GM21515 (cell line): Measurements from ENCODE around the gene RGS2.
A peak's percentile ranks its signal among the peaks of the same experiment; 100 is the strongest.

Source experiments
- ATAC-seq: cut with Tn5 transposase; IDR thresholded peaks from one replicate; pipeline ENCODE4 v1.9.1; 2021; ENCODE audit not compliant: unreplicated experiment

The RGS2 gene

GRCh38 chr1:192794768-192795035 is 14.1 kb upstream of the RGS2 start:
- ATAC-seq, result no peak

GRCh38 chr1:192795916-192796618 is 12.8 kb upstream of the RGS2 start:
- ATAC-seq, result no peak

GRCh38 chr1:192797143-192797542 is 11.7 kb upstream of the RGS2 start:
- ATAC-seq, result no peak

DNA sequence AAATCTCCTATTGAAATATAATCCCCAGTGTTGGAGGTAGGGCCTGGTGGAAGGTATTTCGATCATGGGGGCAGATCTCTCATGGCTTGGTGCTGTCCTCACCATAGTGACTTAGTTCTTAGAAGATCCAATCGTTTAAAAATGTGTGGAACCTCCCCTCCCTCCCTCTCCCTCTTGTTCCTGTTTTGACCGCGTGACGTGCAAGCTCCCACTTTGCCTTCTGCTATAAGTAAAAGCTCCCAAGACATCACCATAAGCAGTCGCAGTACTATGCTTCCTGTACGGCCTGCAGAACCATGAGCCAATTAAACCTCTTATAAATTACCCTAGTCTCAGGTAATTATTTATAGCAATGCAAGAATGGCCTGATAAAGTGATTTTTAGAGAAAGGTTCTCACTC is 10.9 kb upstream of the RGS2 start:
- ATAC-seq, result no peak

- no peak for ATAC-seq
Measured at GRCh38 chr1:192801451-192801850, 7.4 kb upstream of the RGS2 start.

- ATAC-seq, result no peak
Measured at GRCh38 chr1:192802406-192802805, 6.4 kb upstream of the RGS2 start.

- ATAC-seq, result no peak
Measured at GRCh38 chr1:192803501-192803900, 5.3 kb upstream of the RGS2 start.

- ATAC-seq, result peak; percentile 34
Measured at GRCh38 chr1:192805832-192806323, 3.0 kb upstream of the RGS2 start.

DNA sequence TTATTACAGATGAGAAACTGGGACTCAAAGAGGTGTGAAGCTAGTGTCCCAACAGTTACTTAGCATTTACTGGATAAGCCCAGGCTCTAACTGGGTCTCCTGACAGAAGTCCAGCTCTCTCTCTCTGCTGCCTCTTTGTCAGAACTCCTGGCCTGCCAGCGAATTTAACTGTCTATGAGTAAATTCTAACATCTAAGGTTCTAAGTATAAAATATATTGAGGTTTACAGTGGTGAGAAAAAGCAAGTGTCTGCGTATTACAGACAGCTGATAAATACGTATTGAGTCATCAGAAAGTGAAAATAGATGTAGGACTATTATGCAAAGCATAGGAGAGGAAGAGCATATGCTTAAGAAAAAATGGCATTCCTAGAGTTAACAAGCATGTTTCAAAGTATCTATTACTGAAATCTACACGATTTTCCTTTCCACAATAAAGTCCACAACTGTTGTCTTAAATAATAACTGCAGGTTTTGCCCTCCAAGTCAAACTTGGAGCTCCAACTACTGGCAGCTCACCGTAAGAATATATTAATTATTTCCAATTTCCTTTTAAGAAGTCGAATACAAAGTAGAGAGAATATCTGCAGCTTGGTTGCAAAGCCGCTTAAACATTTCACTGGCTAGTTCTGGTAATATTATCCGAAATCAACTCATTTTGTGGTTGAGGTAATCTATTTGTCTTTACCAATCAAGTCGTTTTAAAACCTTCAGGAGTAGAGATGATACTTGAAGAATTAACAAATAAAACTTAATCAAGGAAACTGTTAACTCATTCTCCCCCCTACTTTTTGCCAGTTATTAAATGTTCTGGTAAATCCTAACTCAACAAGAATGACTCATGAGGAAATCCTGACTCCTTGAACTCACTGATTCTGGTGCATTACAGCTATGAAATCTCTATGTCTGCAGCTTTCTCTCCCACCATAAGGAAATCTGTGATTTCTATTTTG is 1.4 kb upstream of the RGS2 start:
- ATAC-seq, result peak; percentile 35

- ATAC-seq, result no peak
Measured at GRCh38 chr1:192808163-192808517, 699 bp upstream of the RGS2 start.

GRCh38 chr1:192809307-192810252 is 741 bp downstream of the RGS2 start:
- ATAC-seq, result no peak

- ATAC-seq, result peak; percentile 32
Measured at GRCh38 chr1:192810253-192810880, 1.5 kb downstream of the RGS2 start.

GRCh38 chr1:192811006-192811405 is 2.2 kb downstream of the RGS2 start:
- ATAC-seq, result no peak

- no peak for ATAC-seq
Measured at GRCh38 chr1:192811594-192812239, 2.9 kb downstream of the RGS2 start.

DNA sequence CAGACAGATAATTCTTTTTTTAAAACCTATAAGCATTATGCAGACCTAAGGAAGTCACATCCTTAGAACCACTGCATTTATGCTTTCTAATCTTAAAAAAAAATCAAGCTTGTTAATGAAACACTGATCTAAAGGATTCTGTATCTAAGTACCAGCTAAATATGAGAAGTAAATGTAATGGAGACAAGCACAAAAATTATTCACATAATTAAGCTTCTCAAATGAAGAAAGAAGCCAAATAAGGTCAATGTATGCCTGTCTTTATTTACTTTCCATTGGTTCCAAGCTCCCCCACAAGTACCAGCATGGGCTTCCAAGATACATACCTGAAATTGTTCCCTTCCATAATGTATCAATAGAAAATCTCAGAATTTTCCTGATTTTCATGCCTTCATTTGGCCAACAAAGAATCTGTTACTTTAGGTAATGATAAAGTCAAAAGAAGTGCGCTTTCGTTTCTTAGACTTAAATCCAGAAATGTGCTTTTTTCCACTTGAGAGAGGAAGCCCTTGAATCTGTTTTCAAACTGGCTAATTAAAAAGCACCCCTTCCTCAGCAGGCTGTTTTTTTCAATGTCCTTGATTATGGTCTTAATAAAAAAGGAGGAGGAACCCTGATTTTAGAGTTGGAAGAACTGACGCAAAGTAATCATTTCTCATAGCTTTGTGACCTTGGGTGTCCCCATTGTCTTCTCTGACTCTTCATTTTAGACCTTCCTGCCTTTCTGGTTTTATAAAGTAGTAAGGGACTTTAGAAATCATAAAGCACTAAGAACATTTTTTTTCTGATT is 3.8 kb downstream of the RGS2 start:
- no peak for ATAC-seq

DNA sequence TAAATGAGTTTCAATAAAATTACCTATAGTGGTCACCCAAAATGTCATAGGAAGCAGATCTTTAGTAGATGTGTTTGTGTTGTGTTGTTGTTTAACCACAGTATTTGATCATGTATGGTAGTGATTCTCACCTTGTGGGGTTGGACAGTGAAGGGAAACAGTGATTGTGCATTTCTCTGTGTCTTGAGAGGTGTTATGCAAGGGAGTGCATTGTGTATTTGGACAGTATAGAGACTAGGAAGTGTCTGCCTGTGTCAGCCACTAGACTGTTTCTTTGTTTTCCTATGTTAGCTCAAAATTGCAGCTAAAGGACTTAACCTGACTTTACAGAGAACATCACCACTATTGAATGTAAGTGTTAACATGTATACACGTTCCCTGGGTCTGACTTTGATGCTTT is 6.0 kb downstream of the RGS2 start:
- no peak for ATAC-seq

DNA sequence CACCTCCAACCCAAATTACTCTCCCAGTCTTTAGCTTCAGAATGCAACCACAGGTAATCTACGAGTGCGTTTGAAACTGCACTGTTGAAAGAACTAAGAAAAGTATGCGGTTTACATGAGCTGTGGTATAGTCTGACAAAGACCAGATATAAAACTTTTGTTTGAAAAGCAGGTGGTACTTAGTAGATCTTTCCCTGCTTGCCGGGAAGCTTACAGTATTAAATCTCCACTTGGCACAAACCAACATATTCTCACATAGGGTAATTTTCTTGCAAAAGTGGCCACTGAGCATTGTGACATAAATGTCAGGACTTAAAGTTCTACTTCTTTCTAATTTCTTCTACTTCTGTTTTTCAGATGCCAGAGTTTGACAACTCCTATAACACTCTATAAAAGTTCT is 8.4 kb downstream of the RGS2 start:
- ATAC-seq, result no peak

GRCh38 chr1:192821296-192821695 is 12.5 kb downstream of the RGS2 start:
- no peak for ATAC-seq

DNA sequence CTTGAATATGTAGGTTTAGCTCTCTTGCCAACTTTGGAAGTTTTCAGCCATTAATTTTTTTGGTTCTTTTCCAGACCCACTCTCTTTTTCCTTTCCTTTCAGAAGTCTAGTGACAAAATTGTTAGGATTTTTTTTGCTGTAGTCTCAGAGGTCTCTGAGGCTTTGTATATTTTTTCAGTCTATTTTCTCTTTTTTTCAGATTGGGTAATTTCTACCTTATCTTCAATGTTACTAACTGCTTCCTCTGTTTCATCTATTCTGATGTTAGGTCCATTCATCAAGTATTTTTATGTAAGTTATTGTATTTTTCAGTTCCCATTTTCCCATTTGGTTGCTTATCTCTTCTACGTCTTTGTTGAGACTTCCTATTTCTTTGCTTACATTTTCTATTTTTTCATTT is 15.7 kb downstream of the RGS2 start:
- ATAC-seq, result no peak
